Transverse colon (tissue), 4 donors: Measurements from ENCODE around the gene MORC3.

ENCODE experiments used
- CTCF ChIP-seq, 5 experiments: fragments of 200-600 bp in 3 of 5; fragments of 450-650 bp in 2 of 5; sonication (generic) in 3 of 5; IDR thresholded peaks; 1 replicate in 2 of 5; 2 replicates in 3 of 5; pipeline ENCODE4 v1.5.1; 2016 to 2017; ENCODE audit warnings: antibody characterized with exemption in 5 of 5, inconsistent platforms in 3 of 5, mild to moderate bottlenecking in 2 of 5, moderate library complexity in 1 of 5
- EP300 ChIP-seq: sonication (generic); formaldehyde crosslinking; IDR thresholded peaks from one replicate; pipeline ENCODE4 v1.6.1; 2017; ENCODE audit warnings: antibody characterized with exemption, low read depth
- POLR2A ChIP-seq: fragments of 450-650 bp; IDR thresholded peaks from one replicate; pipeline ENCODE4 v1.6.1; 2016; ENCODE audit warnings: antibody characterized with exemption, mild to moderate bottlenecking, moderate library complexity
- POLR2AphosphoS5 ChIP-seq, 3 donors: sonication (generic); formaldehyde crosslinking; IDR thresholded peaks; one replicate each; pipeline ENCODE4 v1.6.1; 2016; ENCODE audit warnings: antibody characterized with exemption in 3 of 3

DNA sequence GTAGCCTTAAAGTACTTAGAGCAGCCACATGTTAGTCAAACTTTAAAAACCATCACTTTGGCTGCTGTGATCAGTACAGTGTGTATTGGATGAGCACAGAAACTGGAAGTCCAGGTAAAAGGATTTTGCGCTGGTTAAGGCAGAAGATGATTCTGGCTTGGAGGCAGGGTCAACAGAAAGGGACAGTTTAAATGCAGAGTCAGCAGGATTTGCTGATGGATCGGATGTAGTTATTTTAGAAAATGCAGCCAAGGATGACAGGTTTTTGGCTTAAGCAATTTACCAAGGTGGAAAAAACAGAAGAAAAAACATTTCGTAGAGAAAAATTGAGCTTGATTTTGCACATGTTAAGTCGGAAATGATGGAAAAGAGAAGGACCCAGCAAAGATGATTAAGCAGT, 45.9 kb upstream of the MORC3 start:
- TF ChIP-seq CTCF (IDR thresholded peaks at IDR 0.05) (no peak), POLR2AphosphoS5 (IDR thresholded peaks at IDR 0.05) (no peak), EP300 (no peak), POLR2A (no peak)
